Mesothelial cell of epicardium (in vitro differentiated cells): Measurements from ENCODE around the gene SCUBE3. TPM values are rescaled to one million over a fixed set of nuclear protein-coding genes. Genes with fewer than 3 reads are reported as not detected.

Experiments used
- DNase-seq, 2 experiments: peaks; one replicate each; pipeline ENCODE4 v3.0.0; 2021; ENCODE audit warnings: low spot score in 2 of 2; ENCODE audit not compliant: unreplicated experiment in 2 of 2
- H3K27ac Mint-ChIP-seq: 2 replicates; pipeline ENCODE4 v1.8.0; 2021; ENCODE audit warnings: mixed read lengths
- H3K27me3 Mint-ChIP-seq: 2 replicates; pipeline ENCODE4 v1.8.0; 2021; ENCODE audit warnings: low read depth, mixed read lengths
- H3K36me3 Mint-ChIP-seq: 2 replicates; pipeline ENCODE4 v1.8.0; 2021; ENCODE audit warnings: mixed read lengths
- H3K4me1 Mint-ChIP-seq: 2 replicates; pipeline ENCODE4 v1.8.0; 2021; ENCODE audit warnings: mixed read lengths
- H3K4me3 Mint-ChIP-seq: 2 replicates; pipeline ENCODE4 v1.8.0; 2021; ENCODE audit warnings: mild to moderate bottlenecking, moderate library complexity, mixed read lengths
- H3K9me3 Mint-ChIP-seq: 2 replicates; pipeline ENCODE4 v1.8.0; 2021; ENCODE audit warnings: mixed read lengths
- CTCF ChIP-seq: fragments of 200-600 bp; sonication (generic); IDR thresholded peaks from one replicate; pipeline ENCODE4 v1.5.0; 2021; ENCODE audit warnings: antibody characterized with exemption; ENCODE audit not compliant: unreplicated experiment
- total RNA-seq: library from RNA; stranded (reverse); gene quantifications from 3 replicates; pipeline ENCODE4 v1.2.1, GENCODE V29; 2021

SCUBE3 gene
- total RNA-seq, 1 donor from 2014 or later = 54.8 TPM

GRCh38 chr6:35173427-35174087, 40.2 kb upstream of the SCUBE3 start:
- peaks cover 3% of the 10 kb centered on the region for H3K9me3 Mint-ChIP-seq
- TF ChIP-seq CTCF = no peak
- no peaks in the 10 kb centered on the region for H3K36me3 Mint-ChIP-seq
- H3K27me3 Mint-ChIP-seq = no peaks in the 10 kb centered on the region
- no peak overlapping the region for H3K4me3 Mint-ChIP-seq
- H3K27ac Mint-ChIP-seq = no peak overlapping the region
- H3K4me1 Mint-ChIP-seq = peaks cover 19% of the 10 kb centered on the region
- DNase-seq = no peak

- Mint-ChIP-seq H3K4me1 (peaks cover 24% of the 10 kb centered on the region), H3K27ac (no peak overlapping the region), H3K4me3 (no peak overlapping the region), H3K36me3 (no peaks in the 10 kb centered on the region), H3K9me3 (peaks cover 3% of the 10 kb centered on the region), H3K27me3 (no peaks in the 10 kb centered on the region)
- no peak for TF ChIP-seq CTCF
- DNase-seq = no peak
Observed at GRCh38 chr6:35174088-35174434, 39.7 kb upstream of the SCUBE3 start.

- H3K4me1 Mint-ChIP-seq = peaks cover 27% of the 10 kb centered on the region
- TF ChIP-seq CTCF = no peak
- H3K36me3 Mint-ChIP-seq = no peaks in the 10 kb centered on the region
- no peaks in the 10 kb centered on the region for H3K27me3 Mint-ChIP-seq
- no peak overlapping the region for H3K4me3 Mint-ChIP-seq
- H3K9me3 Mint-ChIP-seq = peaks cover 3% of the 10 kb centered on the region
- no peak overlapping the region for H3K27ac Mint-ChIP-seq
- no peak for DNase-seq
Observed at GRCh38 chr6:35174501-35174900, 39.3 kb upstream of the SCUBE3 start.

- no peak for DNase-seq
- H3K9me3 Mint-ChIP-seq = no peaks in the 10 kb centered on the region
- H3K4me1 Mint-ChIP-seq = peaks cover 41% of the 10 kb centered on the region
- no peak for TF ChIP-seq CTCF
- no peaks in the 10 kb centered on the region for H3K27me3 Mint-ChIP-seq
- H3K36me3 Mint-ChIP-seq = no peaks in the 10 kb centered on the region
- H3K27ac Mint-ChIP-seq = no peak overlapping the region
- no peak overlapping the region for H3K4me3 Mint-ChIP-seq
Observed at GRCh38 chr6:35176301-35177024, 37.3 kb upstream of the SCUBE3 start.

- H3K27me3 Mint-ChIP-seq = no peaks in the 10 kb centered on the region
- H3K4me1 Mint-ChIP-seq = peaks cover 45% of the 10 kb centered on the region
- no peak overlapping the region for H3K27ac Mint-ChIP-seq
- no peaks in the 10 kb centered on the region for H3K36me3 Mint-ChIP-seq
- no peak for DNase-seq
- TF ChIP-seq CTCF = no peak
- no peak overlapping the region for H3K4me3 Mint-ChIP-seq
- H3K9me3 Mint-ChIP-seq = no peaks in the 10 kb centered on the region
Observed at GRCh38 chr6:35177157-35177556, 36.6 kb upstream of the SCUBE3 start.
